ENCODE results near the gene KCNMA1.

KCNMA1 gene

GRCh38 chr10:77193001-77193400, 444.6 kb downstream of the KCNMA1 start:
- no peak for DNase-seq (ENCODE audit: low read depth)
- H3K4me3 ChIP-seq (ENCODE audit: low read depth, low read length): no peak overlapping the region

GRCh38 chr10:77192402-77192801, 445.2 kb downstream of the KCNMA1 start:
- no peak for TF ChIP-seq CTCF (IDR thresholded peaks at IDR 0.05; ENCODE audit: low read depth, low read length)
- TF ChIP-seq MYC (IDR thresholded peaks at IDR 0.05; ENCODE audit: low read depth, low read length): no peak
- no peak for TF ChIP-seq MAX (IDR thresholded peaks at IDR 0.05; ENCODE audit: low read depth, low read length)
- TF ChIP-seq POLR2A (IDR thresholded peaks at IDR 0.05; ENCODE audit: extremely low read depth, insufficient read length): no peak
- no peak overlapping the region for H3K4me3 ChIP-seq (ENCODE audit: low read depth, low read length)
- no peak for DNase-seq (ENCODE audit: low read depth)

More at GRCh38 chr10:77193001-77193400, 444.6 kb downstream of the KCNMA1 start:
- TF ChIP-seq MAX (IDR thresholded peaks at IDR 0.05; ENCODE audit: low read depth, low read length) (no peak), MYC (IDR thresholded peaks at IDR 0.05; ENCODE audit: low read depth, low read length) (no peak), CTCF (IDR thresholded peaks at IDR 0.05; ENCODE audit: low read depth, low read length) (no peak), POLR2A (IDR thresholded peaks at IDR 0.05; ENCODE audit: extremely low read depth, insufficient read length) (no peak)

- no peak overlapping the region for H3K4me3 ChIP-seq (ENCODE audit: low read depth, low read length)
- no peak for DNase-seq (ENCODE audit: low read depth)
- TF ChIP-seq POLR2A (IDR thresholded peaks at IDR 0.05; ENCODE audit: extremely low read depth, insufficient read length) (no peak), MAX (IDR thresholded peaks at IDR 0.05; ENCODE audit: low read depth, low read length) (no peak), MYC (IDR thresholded peaks at IDR 0.05; ENCODE audit: low read depth, low read length) (no peak), CTCF (IDR thresholded peaks at IDR 0.05; ENCODE audit: low read depth, low read length) (no peak)
Observed at GRCh38 chr10:77191324-77192049, 446.1 kb downstream of the KCNMA1 start.

GRCh38 chr10:77190291-77190690, 447.3 kb downstream of the KCNMA1 start:
- DNase-seq (ENCODE audit: low read depth): peak; percentile 41
- TF ChIP-seq MYC (IDR thresholded peaks at IDR 0.05; ENCODE audit: low read depth, low read length) (no peak), POLR2A (IDR thresholded peaks at IDR 0.05; ENCODE audit: extremely low read depth, insufficient read length) (no peak), MAX (IDR thresholded peaks at IDR 0.05; ENCODE audit: low read depth, low read length) (no peak), CTCF (IDR thresholded peaks at IDR 0.05; ENCODE audit: low read depth, low read length) (no peak)
- H3K4me3 ChIP-seq (ENCODE audit: low read depth, low read length): no peak overlapping the region

DNA sequence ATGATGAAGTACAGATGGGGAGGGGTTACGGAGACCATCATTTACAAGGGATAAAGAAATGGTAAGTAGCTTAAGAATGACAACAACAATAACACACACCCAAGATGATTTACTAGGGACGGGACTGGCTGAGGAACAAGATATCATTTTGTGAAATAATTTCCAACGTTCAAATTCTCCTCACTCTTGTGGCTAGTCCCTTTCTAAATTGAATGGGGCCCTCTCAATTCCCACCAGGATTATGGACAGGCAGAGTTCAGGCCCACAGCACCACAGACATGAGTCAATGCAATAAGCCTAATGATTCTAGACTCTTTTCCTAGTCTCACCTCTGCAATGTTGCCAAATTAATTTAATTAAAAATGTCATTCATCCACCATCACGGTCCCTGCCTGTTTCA, 448.1 kb downstream of the KCNMA1 start:
- DNase-seq (ENCODE audit: low read depth): no peak
- TF ChIP-seq POLR2A (IDR thresholded peaks at IDR 0.05; ENCODE audit: extremely low read depth, insufficient read length): no peak
- no peak for TF ChIP-seq MYC (IDR thresholded peaks at IDR 0.05; ENCODE audit: low read depth, low read length)
- H3K4me3 ChIP-seq (ENCODE audit: low read depth, low read length): no peak overlapping the region

- TF ChIP-seq POLR2A (IDR thresholded peaks at IDR 0.05; ENCODE audit: extremely low read depth, insufficient read length) (no peak), MYC (IDR thresholded peaks at IDR 0.05; ENCODE audit: low read depth, low read length) (no peak), MAX (IDR thresholded peaks at IDR 0.05; ENCODE audit: low read depth, low read length) (no peak), CTCF (IDR thresholded peaks at IDR 0.05; ENCODE audit: low read depth, low read length) (no peak)
- no peak for DNase-seq (ENCODE audit: low read depth)
- H3K4me3 ChIP-seq (ENCODE audit: low read depth, low read length): no peak overlapping the region
Observed at GRCh38 chr10:77189075-77189474, 448.5 kb downstream of the KCNMA1 start.

All from NB4 (cell line).